ENCODE results near the gene TFRC.
"Not testable (repeated sequence)": the region's sequence is repeated elsewhere in the genome, so short reads cannot be mapped to it uniquely, and the experiment has no call there.

The TFRC gene

GRCh38 chr3:196020373-196020772, 61.5 kb downstream of the TFRC start:
- no peak for TF ChIP-seq JUND (IDR thresholded peaks at IDR 0.05; ENCODE audit: low read depth)
- DNase-seq (ENCODE audit: low read depth in 1 of 2, low spot score in 1 of 2) = no peak
- in situ Hi-C loops (cut with HindIII; ENCODE audit: low pct_unique_long_range_greater_than_20kb, low sequenced_read_pairs) = no loop called here

DNA sequence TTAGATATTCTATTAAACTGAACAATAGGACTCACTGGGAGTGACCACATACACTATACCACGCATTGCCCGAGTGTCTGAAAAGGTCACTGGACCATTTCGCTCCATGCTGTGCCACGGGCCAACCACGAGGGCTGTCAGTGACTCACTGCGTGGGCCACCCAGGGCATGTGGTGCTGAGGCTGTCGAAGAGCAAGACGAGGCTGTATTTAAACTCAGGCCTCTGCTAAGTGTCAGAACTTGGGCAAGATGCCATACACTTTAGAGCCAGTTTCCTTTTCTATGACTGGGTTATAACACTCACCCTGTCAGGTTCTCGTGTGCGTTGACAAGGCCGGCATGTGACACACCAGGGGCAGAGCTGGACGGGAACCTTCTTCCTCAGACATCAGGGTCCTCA, 62.3 kb downstream of the TFRC start:
- DNase-seq (ENCODE audit: low read depth in 1 of 2, low spot score in 1 of 2); in situ Hi-C loops (cut with HindIII; ENCODE audit: low pct_unique_long_range_greater_than_20kb, low sequenced_read_pairs): not testable (repeated sequence)

DNA sequence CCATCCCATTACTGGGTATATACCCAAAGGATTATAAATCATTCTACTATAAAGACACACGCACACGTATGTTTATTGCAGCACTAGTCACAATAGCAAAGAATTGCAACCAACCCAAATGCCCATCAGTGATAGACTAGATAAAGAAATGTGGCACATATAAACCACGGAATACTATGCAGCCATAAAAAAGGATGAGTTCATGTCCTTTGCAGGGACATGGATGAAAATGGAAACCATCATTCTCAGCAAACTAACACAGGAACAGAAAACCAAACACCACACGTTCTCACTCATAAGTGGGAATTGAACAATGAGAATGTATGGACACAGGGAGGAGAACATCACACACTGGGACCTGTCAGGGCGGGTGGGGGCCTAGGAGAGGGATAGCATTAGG, 63.7 kb downstream of the TFRC start:
- in situ Hi-C loops (cut with HindIII; ENCODE audit: low pct_unique_long_range_greater_than_20kb, low sequenced_read_pairs); DNase-seq (ENCODE audit: low read depth in 1 of 2, low spot score in 1 of 2): not testable (repeated sequence)

DNA sequence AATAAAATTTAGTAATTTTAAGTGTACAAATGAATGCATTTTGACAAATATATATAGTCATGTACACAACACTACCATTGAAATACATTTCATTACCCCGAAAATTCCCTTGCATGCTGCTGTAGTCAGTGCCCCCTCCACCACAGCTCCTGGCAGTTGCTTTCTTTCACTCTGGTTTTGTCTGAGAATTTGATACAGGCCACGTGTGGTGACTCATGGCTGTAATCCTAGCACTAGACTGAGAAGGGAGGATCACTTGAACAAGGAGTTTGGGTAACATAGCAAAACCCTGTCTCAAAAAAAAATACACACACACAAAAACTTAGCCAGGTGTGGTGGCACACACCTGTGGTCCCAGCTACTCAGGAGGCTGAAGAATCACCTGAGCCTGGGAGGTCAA, 65.4 kb downstream of the TFRC start:
- no peak for TF ChIP-seq JUND (IDR thresholded peaks at IDR 0.05; ENCODE audit: low read depth)

GRCh38 chr3:196016059-196016458, 65.8 kb downstream of the TFRC start:
- no peak for DNase-seq (ENCODE audit: low read depth in 1 of 2, low spot score in 1 of 2)
- TF ChIP-seq JUND (IDR thresholded peaks at IDR 0.05; ENCODE audit: low read depth) = no peak
- in situ Hi-C loops (cut with HindIII; ENCODE audit: low pct_unique_long_range_greater_than_20kb, low sequenced_read_pairs) = no loop called here

More for the DNA sequence above, 65.4 kb downstream of the TFRC start:
- in situ Hi-C loops (cut with HindIII; ENCODE audit: low pct_unique_long_range_greater_than_20kb, low sequenced_read_pairs) = no loop called here
- no peak for DNase-seq (ENCODE audit: low read depth in 1 of 2, low spot score in 1 of 2)

- no peak for TF ChIP-seq JUND (IDR thresholded peaks at IDR 0.05; ENCODE audit: low read depth)
- in situ Hi-C loops (cut with HindIII; ENCODE audit: low pct_unique_long_range_greater_than_20kb, low sequenced_read_pairs) = no loop called here
- no peak for DNase-seq (ENCODE audit: low read depth in 1 of 2, low spot score in 1 of 2)
Measured at GRCh38 chr3:196013587-196014487, 68.1 kb downstream of the TFRC start.

DNA sequence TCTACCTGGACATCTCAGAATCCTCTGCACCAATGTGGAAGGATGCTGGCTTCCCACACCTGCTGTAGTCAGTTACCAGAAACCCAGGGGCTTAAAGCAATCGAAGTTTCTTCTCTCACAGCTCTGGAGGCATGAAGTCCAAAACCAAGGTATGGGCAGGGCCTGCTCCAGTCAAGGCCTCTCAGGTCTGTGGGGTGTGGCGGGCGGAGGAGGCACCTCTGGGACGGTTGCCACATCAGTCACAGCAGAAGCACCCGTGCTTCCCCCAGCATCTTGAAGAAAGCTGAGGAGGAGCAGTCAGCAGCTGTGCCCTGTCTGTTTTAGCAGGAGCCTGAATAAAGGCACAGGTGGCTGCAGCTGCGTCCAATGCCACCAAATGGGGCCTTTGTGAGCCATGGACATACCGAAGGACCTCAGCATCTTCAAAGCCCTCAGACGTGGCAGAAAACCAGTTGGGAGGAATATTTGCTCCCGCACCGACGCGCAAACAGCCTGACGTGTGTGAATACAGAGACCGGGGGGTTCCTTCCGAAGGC, 68.9 kb downstream of the TFRC start:
- in situ Hi-C loops (cut with HindIII; ENCODE audit: low pct_unique_long_range_greater_than_20kb, low sequenced_read_pairs) = no loop called here
- DNase-seq (ENCODE audit: low read depth in 1 of 2, low spot score in 1 of 2) = no peak
- no peak for TF ChIP-seq JUND (IDR thresholded peaks at IDR 0.05; ENCODE audit: low read depth)

DNA sequence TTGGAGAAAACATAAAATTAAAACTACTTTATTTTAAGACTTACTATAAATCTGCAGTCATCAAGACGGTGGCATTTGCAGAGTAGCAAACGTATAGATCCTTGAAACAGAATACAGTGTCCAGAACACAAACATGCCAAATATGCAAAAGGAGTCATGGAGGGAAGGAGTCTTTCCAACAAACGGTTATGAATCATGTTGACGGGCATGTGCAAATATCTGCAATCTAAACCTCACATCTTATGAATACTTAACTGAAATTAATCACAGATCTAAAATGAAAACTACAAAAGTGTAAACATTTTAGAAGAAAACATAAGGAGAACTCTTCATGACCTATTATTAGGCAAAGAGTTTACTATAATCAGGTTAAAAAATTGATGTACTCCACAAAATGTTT, 69.4 kb downstream of the TFRC start:
- in situ Hi-C loops (cut with HindIII; ENCODE audit: low pct_unique_long_range_greater_than_20kb, low sequenced_read_pairs) = no loop called here
- TF ChIP-seq JUND (IDR thresholded peaks at IDR 0.05; ENCODE audit: low read depth) = no peak
- DNase-seq (ENCODE audit: low read depth in 1 of 2, low spot score in 1 of 2) = peak; percentile 42 to 43

DNA sequence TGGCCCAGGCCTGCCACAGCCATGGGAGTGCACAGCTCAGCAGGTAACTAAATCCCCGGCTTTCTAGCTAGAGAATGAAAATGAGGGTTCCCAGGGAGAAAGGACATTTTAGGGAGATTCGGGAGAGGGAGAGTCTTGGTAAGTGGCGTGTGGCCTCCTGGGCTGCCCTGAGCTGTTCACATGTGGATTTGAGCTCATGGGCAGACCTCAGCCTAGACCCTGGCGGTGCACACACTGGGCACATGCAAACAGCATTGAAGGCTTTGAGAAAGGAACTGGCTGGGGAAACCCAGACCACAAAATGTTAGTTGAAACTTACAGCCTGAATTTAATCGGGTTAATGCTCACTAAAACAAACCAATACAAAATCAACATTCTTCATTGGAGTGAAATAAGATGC, 72.4 kb downstream of the TFRC start:
- in situ Hi-C loops (cut with HindIII; ENCODE audit: low pct_unique_long_range_greater_than_20kb, low sequenced_read_pairs) = no loop called here
- no peak for DNase-seq (ENCODE audit: low read depth in 1 of 2, low spot score in 1 of 2)
- TF ChIP-seq JUND (IDR thresholded peaks at IDR 0.05; ENCODE audit: low read depth) = no peak

- TF ChIP-seq JUND (IDR thresholded peaks at IDR 0.05; ENCODE audit: low read depth) = no peak
- in situ Hi-C loops (cut with HindIII; ENCODE audit: low pct_unique_long_range_greater_than_20kb, low sequenced_read_pairs) = no loop called here
- DNase-seq (ENCODE audit: low read depth in 1 of 2, low spot score in 1 of 2) = no peak
Measured at GRCh38 chr3:196008929-196009328, 73.0 kb downstream of the TFRC start.

DNA sequence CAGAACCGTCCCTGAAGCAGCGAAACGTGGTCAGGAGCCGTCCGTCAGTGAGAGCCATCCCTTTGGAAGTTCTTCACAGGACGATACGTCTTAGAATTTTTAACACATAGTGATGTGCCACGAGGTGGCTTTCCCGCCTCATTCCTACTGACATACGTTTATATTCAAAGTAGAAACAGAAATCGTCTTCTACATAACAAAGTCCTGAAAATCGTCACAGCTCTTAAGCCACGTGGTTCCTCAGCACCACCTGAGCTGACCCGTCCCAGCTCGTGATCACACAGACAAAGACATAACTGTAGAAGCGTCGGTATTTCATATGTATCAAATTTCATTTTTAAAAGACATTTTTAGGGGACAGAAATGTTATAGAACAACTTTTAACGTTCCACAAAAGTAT, 73.5 kb downstream of the TFRC start:
- no peak for DNase-seq (ENCODE audit: low read depth in 1 of 2, low spot score in 1 of 2)
- in situ Hi-C loops (cut with HindIII; ENCODE audit: low pct_unique_long_range_greater_than_20kb, low sequenced_read_pairs) = no loop called here
- no peak for TF ChIP-seq JUND (IDR thresholded peaks at IDR 0.05; ENCODE audit: low read depth)

DNA sequence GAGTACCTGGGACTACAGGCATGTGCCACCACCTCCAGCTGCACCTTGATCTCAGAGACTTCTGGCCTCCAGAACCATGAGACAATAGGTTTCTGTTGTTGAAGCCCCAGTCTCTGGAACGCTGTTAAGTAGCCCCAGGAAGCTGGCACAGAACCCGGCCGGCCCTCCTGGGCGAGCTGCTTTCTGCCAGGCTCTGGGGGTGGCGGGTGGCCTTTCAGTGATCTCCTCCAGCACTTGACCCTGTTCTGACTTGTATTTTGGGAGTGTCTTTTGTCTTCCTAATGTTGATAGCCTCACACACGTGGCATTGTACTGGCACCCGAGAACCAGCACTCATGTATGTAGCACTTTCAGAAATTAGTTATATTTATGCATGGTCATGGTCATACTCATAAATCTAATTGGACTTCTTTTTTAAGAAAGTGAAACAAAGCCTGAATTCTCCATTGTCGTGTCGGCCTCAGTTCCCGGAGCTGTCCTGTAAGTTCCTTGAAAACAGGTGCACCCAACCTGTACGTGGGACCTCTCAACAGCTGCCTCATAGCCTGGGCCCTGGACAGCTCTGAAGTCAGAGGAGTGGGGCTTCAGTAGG, 74.0 kb downstream of the TFRC start:
- TF ChIP-seq JUND (IDR thresholded peaks at IDR 0.05; ENCODE audit: low read depth) = no peak
- DNase-seq (ENCODE audit: low read depth in 1 of 2, low spot score in 1 of 2) = no peak
- in situ Hi-C loops (cut with HindIII; ENCODE audit: low pct_unique_long_range_greater_than_20kb, low sequenced_read_pairs) = no loop called here

DNA sequence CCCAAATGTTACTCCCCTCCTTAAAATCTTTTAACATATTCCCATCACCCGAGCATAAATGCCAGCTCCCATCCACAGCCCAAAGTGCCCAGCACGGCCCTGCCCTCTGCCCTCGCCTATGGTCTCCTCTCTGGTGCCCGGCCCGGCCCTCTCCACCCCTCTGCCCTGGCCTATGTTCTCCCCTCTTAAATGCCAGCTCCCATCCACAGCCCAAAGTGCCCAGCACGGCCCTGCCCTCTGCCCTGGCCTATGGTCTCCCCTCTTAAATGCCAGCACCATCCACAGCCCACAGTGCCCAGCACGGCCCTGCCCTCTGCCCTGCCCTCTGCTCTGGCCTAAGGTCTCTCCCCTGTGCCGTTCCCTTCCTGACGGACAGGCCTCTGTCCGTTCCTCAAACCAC, 76.6 kb downstream of the TFRC start:
- DNase-seq (ENCODE audit: low read depth in 1 of 2, low spot score in 1 of 2); in situ Hi-C loops (cut with HindIII; ENCODE audit: low pct_unique_long_range_greater_than_20kb, low sequenced_read_pairs): not testable (repeated sequence)

DNA sequence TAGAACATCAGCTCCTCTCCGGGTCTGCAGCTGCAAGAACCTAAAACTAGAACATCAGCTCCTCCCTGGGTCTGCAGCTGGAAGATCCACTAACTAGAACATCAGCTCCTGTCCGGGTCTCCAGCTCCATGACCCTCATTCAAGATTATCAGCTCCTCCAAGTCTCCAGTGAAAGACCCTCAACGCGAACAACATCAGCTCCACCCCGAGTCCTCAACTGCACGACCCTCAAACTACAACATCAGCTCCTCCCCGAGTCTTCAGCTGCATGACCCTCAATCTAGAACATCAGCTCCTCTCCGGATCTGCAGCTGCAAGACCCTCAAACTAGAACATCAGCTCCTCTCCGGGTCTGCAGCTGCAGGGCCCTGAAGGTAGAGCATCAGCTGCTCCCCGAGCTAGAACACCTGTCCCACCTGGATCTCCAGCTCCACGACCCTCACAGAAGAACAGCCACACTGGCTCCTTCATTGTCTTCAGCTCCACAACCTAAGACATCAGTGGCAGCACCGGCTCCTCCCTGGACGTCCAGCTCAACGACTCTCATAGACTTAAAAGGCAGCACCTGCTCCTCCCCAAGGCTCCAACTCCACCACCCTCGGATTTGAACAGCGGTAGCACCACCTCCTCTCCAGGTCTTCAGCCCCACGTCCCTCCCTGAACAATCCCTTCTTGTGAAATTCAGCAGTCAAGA, 77.4 kb downstream of the TFRC start:
- in situ Hi-C loops (cut with HindIII; ENCODE audit: low pct_unique_long_range_greater_than_20kb, low sequenced_read_pairs) = not testable (repeated sequence)

More for the DNA sequence above, 77.4 kb downstream of the TFRC start:
- not testable (repeated sequence) for DNase-seq (ENCODE audit: low read depth in 1 of 2, low spot score in 1 of 2)
